GM23338 (cell line): ENCODE results near the gene NOC2L. TPM values are rescaled to one million over a fixed set of nuclear protein-coding genes. Genes with fewer than 3 reads are reported as not detected.

Source experiments
- ATAC-seq: fragments of 200-7000 bp; cut with Tn5 transposase; 3 replicates; pipeline ENCODE4 v1.9.1; 2020
- DNase-seq: peaks from one replicate; pipeline ENCODE4 v3.0.0-alpha.2; 2015; ENCODE audit warnings: low spot score
- H2AFZ ChIP-seq: fragments of 200-600 bp; sonication (generic); 2 replicates; pipeline ENCODE4 v1.8.0; 2016; ENCODE audit warnings: antibody characterized with exemption, mild to moderate bottlenecking, moderate library complexity
- H3F3A ChIP-seq: fragments of 200-600 bp; sonication (generic); replicated peaks from 2 replicates; pipeline ENCODE4 v1.8.0; 2017; ENCODE audit warnings: antibody characterized with exemption, mixed run types, low read depth
- H3K27ac ChIP-seq: fragments of 200-600 bp; sonication (generic); 2 replicates; pipeline ENCODE4 v1.6.1; 2016; ENCODE audit warnings: low read depth
- H3K27me3 ChIP-seq: fragments of 200-600 bp; sonication (generic); 2 replicates; pipeline ENCODE4 v1.8.0; 2016; ENCODE audit warnings: mild to moderate bottlenecking, mixed run types, moderate library complexity; ENCODE audit not compliant: insufficient read depth
- H3K36me3 ChIP-seq: fragments of 200-600 bp; sonication (generic); 2 replicates; pipeline ENCODE4 v1.8.0; 2016; ENCODE audit warnings: mild to moderate bottlenecking; ENCODE audit not compliant: insufficient read depth
- H3K4me1 ChIP-seq: fragments of 200-600 bp; sonication (generic); 2 replicates; pipeline ENCODE4 v1.8.0; 2016; ENCODE audit warnings: mild to moderate bottlenecking, moderate library complexity; ENCODE audit not compliant: insufficient read depth
- H3K4me2 ChIP-seq: fragments of 200-600 bp; sonication (generic); 2 replicates; pipeline ENCODE4 v1.7.1; 2017; ENCODE audit warnings: mixed run types
- H3K4me3 ChIP-seq: fragments of 200-600 bp; sonication (generic); 2 replicates; pipeline ENCODE4 v1.6.1; 2016; ENCODE audit warnings: mixed run types
- H3K79me2 ChIP-seq: fragments of 200-600 bp; sonication (generic); replicated peaks from 2 replicates; pipeline ENCODE4 v1.8.0; 2017; ENCODE audit warnings: mild to moderate bottlenecking; ENCODE audit not compliant: insufficient read depth
- H3K9me2 ChIP-seq: fragments of 200-600 bp; sonication (generic); 2 replicates; pipeline ENCODE4 v1.8.0; 2017; ENCODE audit not compliant: insufficient read depth
- H4K20me1 ChIP-seq: fragments of 200-600 bp; sonication (generic); replicated peaks from 2 replicates; pipeline ENCODE4 v1.8.0; 2017; ENCODE audit warnings: mild to moderate bottlenecking; ENCODE audit not compliant: insufficient read depth
- H3K27ac Mint-ChIP-seq: 2 replicates; pipeline ENCODE4 v1.8.0; 2020; ENCODE audit warnings: inconsistent platforms, mild to moderate bottlenecking, moderate library complexity, mixed read lengths
- H3K27me3 Mint-ChIP-seq: 3 replicates; pipeline ENCODE4 v1.8.0; 2022; ENCODE audit warnings: low read depth, mild to moderate bottlenecking, moderate library complexity, mixed read lengths, inconsistent platforms; ENCODE audit not compliant: insufficient read depth, poor library complexity
- H3K36me3 Mint-ChIP-seq: 3 replicates; pipeline ENCODE4 v1.8.0; 2021; ENCODE audit warnings: low read depth, mild to moderate bottlenecking, inconsistent platforms, moderate library complexity, mixed read lengths
- H3K4me1 Mint-ChIP-seq: 3 replicates; pipeline ENCODE4 v1.8.0; 2020; ENCODE audit warnings: mild to moderate bottlenecking, inconsistent platforms, mixed read lengths
- H3K4me3 Mint-ChIP-seq: 3 replicates; pipeline ENCODE4 v1.8.0; 2021; ENCODE audit warnings: moderate library complexity, mild to moderate bottlenecking, inconsistent platforms, mixed read lengths
- H3K9me3 Mint-ChIP-seq: 3 replicates; pipeline ENCODE4 v1.8.0; 2020; ENCODE audit warnings: moderate library complexity, mild to moderate bottlenecking, inconsistent platforms, mixed read lengths
- CTCF ChIP-seq, 2 experiments: fragments of 200-600 bp in 1 of 2; sonication (generic) in 1 of 2; conservative IDR thresholded peaks; 2 replicates each; pipeline versions ENCODE4 v1.5.1 to v1.6.1; 2016 to 2017; ENCODE audit warnings: antibody characterized with exemption in 2 of 2, low read depth in 2 of 2, mild to moderate bottlenecking in 2 of 2, moderate library complexity in 1 of 2
- ETS1 ChIP-seq: IDR thresholded peaks from 2 replicates; pipeline ENCODE4 v1.6.1; 2016; ENCODE audit warnings: antibody characterized with exemption
- ZNF114 ChIP-seq: fragments of 250-450 bp; sonication (Bioruptor Pico); IDR thresholded peaks from 2 replicates; pipeline ENCODE4 v1.5.0; 2020; ENCODE audit warnings: mild to moderate bottlenecking, moderate library complexity
- ZNF331 ChIP-seq: fragments of 250-450 bp; sonication (Bioruptor Pico); IDR thresholded peaks from 2 replicates; pipeline ENCODE4 v1.5.0; 2020; ENCODE audit warnings: low read depth, mild to moderate bottlenecking, moderate library complexity
- ZNF462 ChIP-seq: fragments of 250-450 bp; sonication (Bioruptor Pico); IDR thresholded peaks from 2 replicates; pipeline ENCODE4 v1.5.0; 2020; ENCODE audit warnings: mild to moderate bottlenecking, moderate library complexity
- polyA plus RNA-seq: library from polyadenylated mRNA; unstranded; fragments of >200 nt; fragmentation: Nextera tagmentation; extraction: Ambion mirVana; gene quantifications from 2 replicates; pipeline ENCODE4 v1.2.1, GENCODE V29; 2016
- total RNA-seq: library from RNA; depleted of rRNA; stranded (reverse); fragments of >200 nt; shearing (Covaris generic); gene quantifications from 2 replicates; pipeline ENCODE4 v1.2.3, GENCODE V29; 2014

Gene NOC2L
- total and polyA plus RNA-seq, 2 experiments from 2014 or later = 79.3 to 125 TPM

GRCh38 chr1:993379-993995, 34.4 kb upstream of the NOC2L start (continued):
- no peak for TF ChIP-seq ETS1
- no peak for TF ChIP-seq ZNF331 (CRISPR knock-in tag)

GRCh38 chr1:992362-992761, 33.3 kb upstream of the NOC2L start:
- H3K36me3 Mint-ChIP-seq = peaks cover 4% of the 10 kb centered on the region
- DNase-seq (no peak), ATAC-seq (no peak)
- 0 out of 2 replicates have a peak, but pooled peaks cover 2% of the 10 kb centered on the region for H3F3A ChIP-seq
- H3K79me2 ChIP-seq = no peaks in the 10 kb centered on the region
- H3K27ac Mint-ChIP-seq = no peak overlapping the region
- no peaks in the 10 kb centered on the region for H4K20me1 ChIP-seq
- no peak overlapping the region for H3K4me2 ChIP-seq
- H3K9me3 Mint-ChIP-seq = peaks cover 21% of the 10 kb centered on the region
- no peaks in the 10 kb centered on the region for H3K9me2 ChIP-seq
- peaks cover 3% of the 10 kb centered on the region for H3K4me1 Mint-ChIP-seq
- H2AFZ ChIP-seq = no peak overlapping the region
- peaks cover 93% of the 10 kb centered on the region for H3K27me3 ChIP-seq
- TF ChIP-seq ZNF462 (no peak), ZNF114 (CRISPR knock-in tag) (no peak), CTCF (conservative IDR thresholded peaks at IDR 0.05; ENCODE audit: low read depth in 2 of 2) (no peak)
- H3K4me3 Mint-ChIP-seq = no peak overlapping the region
- H3K4me3 ChIP-seq = no peak overlapping the region
- peaks cover 77% of the 10 kb centered on the region for H3K27me3 Mint-ChIP-seq
- peaks cover 5% of the 10 kb centered on the region for H3K4me1 ChIP-seq
- no peak overlapping the region for H3K27ac ChIP-seq
- no peaks in the 10 kb centered on the region for H3K36me3 ChIP-seq
